ENCODE measurements around the gene NDUFV2. TPM values are rescaled to one million over a fixed set of nuclear protein-coding genes. Genes with fewer than 3 reads are reported as not detected.

Gene NDUFV2
- polyA plus RNA-seq, 1 donor (not counting 4 experiments of a cell fraction or from before 2014, with no cell fraction given), result 202 TPM

- peaks cover 15% of the 10 kb centered on the region for H3K4me1 ChIP-seq (ENCODE audit: control insufficient read depth, extremely low read depth, insufficient read depth, low read length)
- H3K36me3 ChIP-seq (ENCODE audit: control insufficient read depth in 2 of 2, extremely low read depth in 1 of 2, insufficient read depth in 2 of 2, low read length in 2 of 2), result no peaks in the 10 kb centered on the region
- TF ChIP-seq EZH2 (IDR thresholded peaks at IDR 0.05; ENCODE audit: low read length) (no peak), CTCF (optimal IDR thresholded peaks at IDR 0.05 in 1 of 3, IDR thresholded peaks at IDR 0.05 in 1 of 3, conservative IDR thresholded peaks at IDR 0.05 in 1 of 3; ENCODE audit: extremely low read depth in 1 of 3, insufficient read depth in 2 of 3, low read length in 3 of 3) (no peak)
- H2AFZ ChIP-seq (ENCODE audit: control insufficient read depth, low read length), result no peak overlapping the region
- DNase-seq (ENCODE audit: low read depth, low spot score) (no peak), FAIRE-seq (peak; percentile 66)
- no peaks in the 10 kb centered on the region for H3K27me3 ChIP-seq (ENCODE audit: control insufficient read depth, extremely low read depth, insufficient read depth, low read length)
- no peaks in the 10 kb centered on the region for H3K9me3 ChIP-seq (ENCODE audit: control insufficient read depth, low read depth, low read length)
- H3K4me3 ChIP-seq (ENCODE audit: control insufficient read depth in 2 of 3, extremely low read depth in 1 of 3, insufficient read depth in 2 of 3, low read depth in 1 of 3, low read length in 3 of 3), result no peak overlapping the region
- no peak overlapping the region for H3K4me2 ChIP-seq (ENCODE audit: control insufficient read depth, extremely low read depth, insufficient read depth, low read depth, low read length)
- no peak overlapping the region for H3K9ac ChIP-seq (ENCODE audit: control insufficient read depth, extremely low read depth, insufficient read depth, low read length)
- dilution Hi-C loops (cut with MboI; ENCODE audit: extremely low pct_ligation_motif_present, low sequenced_read_pairs), result no loop called here
- H3K79me2 ChIP-seq (ENCODE audit: control insufficient read depth, insufficient read depth, low read length), result no peaks in the 10 kb centered on the region
- no peaks in the 10 kb centered on the region for H4K20me1 ChIP-seq (ENCODE audit: control insufficient read depth, extremely low read depth, insufficient read depth, low read length)
- H3K9me1 ChIP-seq (ENCODE audit: control insufficient read depth, extremely low read depth, insufficient read depth, low read length), result no peaks in the 10 kb centered on the region
- H3K27ac ChIP-seq (ENCODE audit: control insufficient read depth, insufficient read depth, low read length), result no peak overlapping the region
These were observed 44.9 kb upstream of the NDUFV2 start for GRCh38 chr18:9057646-9058045.

GRCh38 chr18:9058406-9058805 is 44.1 kb upstream of the NDUFV2 start:
- Histone ChIP-seq H3K79me2 (ENCODE audit: control insufficient read depth, insufficient read depth, low read length) (no peaks in the 10 kb centered on the region), H3K4me3 (ENCODE audit: control insufficient read depth in 2 of 3, extremely low read depth in 1 of 3, insufficient read depth in 2 of 3, low read depth in 1 of 3, low read length in 3 of 3) (no peak overlapping the region), H3K36me3 (ENCODE audit: control insufficient read depth in 2 of 2, extremely low read depth in 1 of 2, insufficient read depth in 2 of 2, low read length in 2 of 2) (no peaks in the 10 kb centered on the region), H3K27me3 (ENCODE audit: control insufficient read depth, extremely low read depth, insufficient read depth, low read length) (no peaks in the 10 kb centered on the region), H2AFZ (ENCODE audit: control insufficient read depth, low read length) (no peak overlapping the region), H3K9me3 (ENCODE audit: control insufficient read depth, low read depth, low read length) (no peaks in the 10 kb centered on the region), H3K9ac (ENCODE audit: control insufficient read depth, extremely low read depth, insufficient read depth, low read length) (no peak overlapping the region), H4K20me1 (ENCODE audit: control insufficient read depth, extremely low read depth, insufficient read depth, low read length) (no peaks in the 10 kb centered on the region), H3K9me1 (ENCODE audit: control insufficient read depth, extremely low read depth, insufficient read depth, low read length) (no peaks in the 10 kb centered on the region), H3K4me2 (ENCODE audit: control insufficient read depth, extremely low read depth, insufficient read depth, low read depth, low read length) (no peak overlapping the region), H3K4me1 (ENCODE audit: control insufficient read depth, extremely low read depth, insufficient read depth, low read length) (peaks cover 15% of the 10 kb centered on the region), H3K27ac (ENCODE audit: control insufficient read depth, insufficient read depth, low read length) (no peak overlapping the region)
- TF ChIP-seq EZH2 (IDR thresholded peaks at IDR 0.05; ENCODE audit: low read length), result no peak
- TF ChIP-seq CTCF (optimal IDR thresholded peaks at IDR 0.05 in 1 of 3, IDR thresholded peaks at IDR 0.05 in 1 of 3, conservative IDR thresholded peaks at IDR 0.05 in 1 of 3; ENCODE audit: extremely low read depth in 1 of 3, insufficient read depth in 2 of 3, low read length in 3 of 3), result no peak
- dilution Hi-C loops (cut with MboI; ENCODE audit: extremely low pct_ligation_motif_present, low sequenced_read_pairs), result no loop called here
- FAIRE-seq (no peak), DNase-seq (ENCODE audit: low read depth, low spot score) (no peak)

Measured in keratinocyte (primary cell).